SJCRH30 (cell line): ENCODE results near the gene EPS15. TPM values are rescaled to one million over a fixed set of nuclear protein-coding genes. Genes with fewer than 3 reads are reported as not detected.
"Not testable (repeated sequence)": the region's sequence is repeated elsewhere in the genome, so short reads cannot be mapped to it uniquely, and the experiment has no call there.

Experiments
- DNase-seq, 2 experiments: peaks; one replicate each; pipeline ENCODE4 v3.0.0-alpha.2; 2015 to 2020
- H3K27ac ChIP-seq: fragments of 250-450 bp; sonication (Bioruptor Pico); 2 replicates; pipeline ENCODE4 v1.5.1; 2020; ENCODE audit warnings: mild to moderate bottlenecking, moderate library complexity
- H3K27me3 ChIP-seq: fragments of 250-450 bp; sonication (Bioruptor Pico); 2 replicates; pipeline ENCODE4 v1.5.1; 2020; ENCODE audit warnings: mild to moderate bottlenecking, moderate library complexity
- H3K36me3 ChIP-seq: fragments of 250-450 bp; sonication (Bioruptor Pico); 2 replicates; pipeline ENCODE4 v1.5.1; 2020; ENCODE audit warnings: mild to moderate bottlenecking, moderate library complexity
- H3K4me1 ChIP-seq: fragments of 250-450 bp; sonication (Bioruptor Pico); 2 replicates; pipeline ENCODE4 v1.5.1; 2020; ENCODE audit warnings: mild to moderate bottlenecking, moderate library complexity
- H3K4me3 ChIP-seq: fragments of 250-450 bp; sonication (Bioruptor Pico); 2 replicates; pipeline ENCODE4 v1.5.1; 2020; ENCODE audit warnings: mild to moderate bottlenecking, moderate library complexity
- H3K9me3 ChIP-seq: fragments of 250-450 bp; sonication (Bioruptor Pico); replicated peaks from 2 replicates; pipeline ENCODE4 v1.5.1; 2020; ENCODE audit warnings: mild to moderate bottlenecking, moderate library complexity
- total RNA-seq: library from RNA; depleted of rRNA; stranded (reverse); fragments of >200 nt; shearing (Covaris generic); gene quantifications from 2 replicates; pipeline ENCODE4 v1.2.3, GENCODE V29; 2014

EPS15 gene
- total RNA-seq, 1 experiment from 2014 or later: 34.7 TPM

DNA sequence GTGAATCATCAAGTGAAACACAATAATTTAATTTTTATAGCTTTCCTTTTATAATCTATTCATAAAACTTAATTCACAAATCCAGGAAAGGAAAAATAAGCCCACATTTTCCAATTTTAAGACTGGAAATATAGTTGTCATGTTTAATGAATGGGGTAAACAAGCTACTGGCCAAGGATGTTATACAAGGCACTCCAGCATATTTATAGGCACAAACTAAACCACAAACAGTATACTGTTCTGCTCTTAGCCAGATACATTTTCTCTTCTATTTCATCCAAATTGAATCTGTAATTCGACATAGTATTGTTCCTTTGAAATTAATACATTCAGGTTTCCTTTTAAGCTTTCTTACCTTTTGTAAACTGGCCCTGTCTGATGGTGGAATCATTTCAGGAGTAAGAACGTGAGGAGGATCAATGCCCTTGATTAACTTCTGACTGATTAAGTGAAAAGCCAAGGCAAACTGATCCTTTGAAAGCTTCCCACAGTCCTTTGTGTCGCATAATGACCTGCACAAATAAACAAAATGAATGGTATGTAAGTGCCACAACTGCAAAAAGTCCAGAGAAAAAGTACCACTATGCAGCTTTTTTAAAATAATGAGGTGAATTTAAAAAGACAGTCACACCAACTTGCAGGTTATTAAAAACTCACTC is 74.4 kb downstream of the EPS15 start:
- Histone ChIP-seq H3K36me3 (peaks cover 6% of the 10 kb centered on the region), H3K4me1 (no peaks in the 10 kb centered on the region), H3K9me3 (no peaks in the 10 kb centered on the region), H3K27me3 (no peaks in the 10 kb centered on the region), H3K4me3 (no peak overlapping the region), H3K27ac (no peak overlapping the region)
- DNase-seq: no peak

DNA sequence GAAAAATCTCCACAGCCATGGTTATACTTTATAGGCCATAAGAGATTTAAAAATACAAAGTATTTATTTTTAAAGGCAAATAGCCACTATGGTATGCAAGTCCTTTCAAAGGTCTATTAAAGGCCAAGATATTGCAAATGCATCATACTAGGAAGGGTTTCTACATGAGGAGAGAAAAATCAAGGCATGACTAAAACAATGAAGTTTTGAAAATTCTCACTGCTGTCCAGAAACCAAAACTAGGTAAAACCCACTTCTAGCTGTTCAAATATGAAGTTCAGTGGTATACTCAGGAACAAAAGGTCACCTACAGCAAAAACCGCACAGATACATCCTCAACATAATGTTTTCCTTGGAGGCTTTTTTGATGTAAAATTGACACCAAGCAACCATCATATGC is 75.0 kb downstream of the EPS15 start:
- H3K36me3 ChIP-seq: peaks cover 10% of the 10 kb centered on the region
- no peak for DNase-seq
- no peaks in the 10 kb centered on the region for H3K27me3 ChIP-seq
- no peaks in the 10 kb centered on the region for H3K9me3 ChIP-seq
- H3K4me1 ChIP-seq: no peaks in the 10 kb centered on the region
- no peak overlapping the region for H3K27ac ChIP-seq
- no peak overlapping the region for H3K4me3 ChIP-seq

DNA sequence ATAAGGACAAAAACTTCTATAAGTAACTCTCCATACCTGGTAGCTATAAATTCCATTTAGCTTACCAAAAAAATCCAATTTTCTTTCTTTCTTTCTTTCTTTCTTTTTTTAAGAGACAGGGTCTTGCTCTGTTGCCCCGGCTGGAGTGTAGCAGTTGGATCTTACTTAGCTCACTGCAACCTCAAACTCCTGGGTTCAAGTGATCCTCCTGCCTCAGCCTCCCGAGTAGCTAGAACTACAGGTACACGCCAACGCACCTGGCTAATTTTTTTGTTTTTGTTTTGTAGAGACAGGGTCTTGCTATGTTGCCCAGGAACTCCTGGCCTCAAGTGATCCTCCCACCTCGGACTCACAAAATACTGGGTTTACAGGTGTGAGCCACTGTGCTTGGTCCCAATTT is 75.5 kb downstream of the EPS15 start:
- Histone ChIP-seq H3K27me3 (no peaks in the 10 kb centered on the region), H3K36me3 (peaks cover 13% of the 10 kb centered on the region), H3K9me3 (no peaks in the 10 kb centered on the region), H3K4me1 (no peaks in the 10 kb centered on the region), H3K27ac (no peak overlapping the region), H3K4me3 (no peak overlapping the region)
- no peak for DNase-seq

DNA sequence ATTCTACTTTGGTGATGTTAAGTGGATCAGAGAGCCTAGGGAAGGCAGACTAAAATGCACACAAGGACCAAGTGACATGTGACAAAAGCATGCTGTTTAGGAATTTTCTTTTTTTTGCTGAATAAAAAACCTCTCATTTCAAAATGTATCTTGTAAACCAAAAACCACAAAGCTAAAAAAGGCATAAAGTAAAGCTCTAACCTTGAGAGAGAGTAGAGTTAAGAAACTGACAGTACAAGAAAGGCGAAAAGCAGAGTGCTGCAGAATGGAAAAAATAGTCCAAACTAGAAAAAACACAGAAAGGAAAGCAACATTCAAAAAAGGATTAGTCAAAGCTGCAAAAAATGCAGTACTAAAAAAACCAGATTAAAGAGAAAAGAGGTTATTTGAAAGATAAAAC is 76.5 kb downstream of the EPS15 start:
- H3K4me1 ChIP-seq: no peaks in the 10 kb centered on the region
- H3K4me3 ChIP-seq: no peak overlapping the region
- no peak for DNase-seq
- H3K36me3 ChIP-seq: peaks cover 17% of the 10 kb centered on the region
- H3K9me3 ChIP-seq: no peaks in the 10 kb centered on the region
- no peak overlapping the region for H3K27ac ChIP-seq
- H3K27me3 ChIP-seq: no peaks in the 10 kb centered on the region

DNA sequence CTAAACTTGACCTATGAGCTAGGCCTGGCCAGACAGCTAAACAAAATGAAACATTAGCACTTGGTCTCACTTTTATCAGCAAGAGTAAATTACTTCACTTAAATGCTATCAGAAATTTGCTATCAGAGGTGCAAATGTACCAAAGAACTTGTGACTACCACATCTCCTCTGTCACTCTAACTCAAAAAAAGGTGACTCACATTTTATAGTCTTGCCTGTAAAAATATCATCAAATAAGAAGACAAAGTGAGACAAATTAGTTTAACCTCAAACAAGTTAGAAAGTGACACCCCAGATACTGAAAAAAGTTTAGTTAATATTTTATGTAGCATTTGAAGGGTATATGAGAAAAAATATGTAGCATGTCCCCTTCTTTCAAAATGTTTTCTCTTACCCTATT is 76.9 kb downstream of the EPS15 start:
- H3K4me3 ChIP-seq: no peak overlapping the region
- H3K36me3 ChIP-seq: peaks cover 17% of the 10 kb centered on the region
- H3K9me3 ChIP-seq: no peaks in the 10 kb centered on the region
- DNase-seq: no peak
- no peaks in the 10 kb centered on the region for H3K4me1 ChIP-seq
- no peak overlapping the region for H3K27ac ChIP-seq
- H3K27me3 ChIP-seq: no peaks in the 10 kb centered on the region

DNA sequence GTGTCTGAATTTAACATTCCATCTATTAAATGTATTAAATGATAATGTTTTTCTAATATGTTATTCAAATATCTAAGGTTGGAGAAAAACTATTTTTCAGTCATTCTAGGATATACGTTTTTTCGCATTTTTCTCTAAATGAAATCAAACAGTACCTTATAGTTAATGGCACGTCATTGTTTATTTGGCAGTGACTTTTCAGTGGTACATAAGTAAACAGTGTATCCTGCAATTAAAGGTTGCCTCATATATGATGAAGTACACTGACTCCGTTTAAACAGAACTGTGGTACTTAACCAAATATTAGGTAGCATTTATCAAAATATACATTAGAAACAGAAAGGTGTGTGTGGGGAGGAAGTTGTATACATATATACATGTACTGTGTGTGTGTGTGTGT is 79.2 kb downstream of the EPS15 start:
- no peak overlapping the region for H3K4me3 ChIP-seq
- H3K27me3 ChIP-seq: no peaks in the 10 kb centered on the region
- no peaks in the 10 kb centered on the region for H3K4me1 ChIP-seq
- no peaks in the 10 kb centered on the region for H3K9me3 ChIP-seq
- DNase-seq: no peak
- peaks cover 21% of the 10 kb centered on the region for H3K36me3 ChIP-seq
- no peak overlapping the region for H3K27ac ChIP-seq

DNA sequence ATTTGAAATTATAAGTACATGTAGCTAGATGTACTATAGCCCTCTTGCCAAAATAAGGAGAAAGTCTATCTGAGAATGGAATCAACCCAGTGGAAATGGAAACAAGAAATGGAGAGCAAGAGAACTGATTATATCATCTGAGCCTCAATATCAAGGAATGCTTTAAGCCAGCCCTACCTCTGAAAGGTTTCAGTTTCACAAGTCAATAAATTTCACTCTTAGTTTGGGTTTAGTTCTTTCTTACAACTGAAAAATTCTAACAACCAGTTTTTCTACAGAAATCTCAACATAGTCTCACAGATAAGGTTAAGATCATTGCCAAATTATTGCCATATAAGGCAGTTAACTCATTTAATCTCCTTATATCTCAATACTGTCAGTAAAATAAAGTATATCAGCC is 80.0 kb downstream of the EPS15 start:
- Histone ChIP-seq H3K36me3 (peaks cover 21% of the 10 kb centered on the region), H3K4me1 (no peaks in the 10 kb centered on the region), H3K4me3 (no peak overlapping the region), H3K27ac (no peak overlapping the region), H3K9me3 (no peaks in the 10 kb centered on the region), H3K27me3 (no peaks in the 10 kb centered on the region)
- no peak for DNase-seq

DNA sequence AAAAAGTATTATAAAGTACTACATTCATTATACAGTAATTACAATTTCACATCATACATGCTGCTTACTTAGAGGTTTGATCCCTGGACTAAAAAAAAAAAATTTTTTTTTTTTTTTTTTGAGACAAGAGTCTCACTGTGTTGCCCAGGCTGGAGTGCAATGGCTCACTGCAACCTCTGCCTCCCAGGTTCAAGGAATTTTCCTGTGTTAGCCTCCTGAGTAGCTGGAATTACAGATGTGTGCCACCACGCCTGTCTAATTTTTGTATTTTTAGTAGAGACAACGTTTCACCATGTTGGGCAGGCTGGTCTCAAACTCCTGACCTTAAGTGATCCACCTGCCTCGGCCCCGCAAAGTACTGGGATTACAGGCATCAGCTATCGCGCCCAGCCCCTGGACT is 81.7 kb downstream of the EPS15 start:
- not testable (repeated sequence) for H3K9me3 ChIP-seq, H3K27me3 ChIP-seq, DNase-seq, H3K27ac ChIP-seq, H3K4me1 ChIP-seq, H3K4me3 ChIP-seq
- H3K36me3 ChIP-seq: peaks cover 21% of the 10 kb centered on the region

DNA sequence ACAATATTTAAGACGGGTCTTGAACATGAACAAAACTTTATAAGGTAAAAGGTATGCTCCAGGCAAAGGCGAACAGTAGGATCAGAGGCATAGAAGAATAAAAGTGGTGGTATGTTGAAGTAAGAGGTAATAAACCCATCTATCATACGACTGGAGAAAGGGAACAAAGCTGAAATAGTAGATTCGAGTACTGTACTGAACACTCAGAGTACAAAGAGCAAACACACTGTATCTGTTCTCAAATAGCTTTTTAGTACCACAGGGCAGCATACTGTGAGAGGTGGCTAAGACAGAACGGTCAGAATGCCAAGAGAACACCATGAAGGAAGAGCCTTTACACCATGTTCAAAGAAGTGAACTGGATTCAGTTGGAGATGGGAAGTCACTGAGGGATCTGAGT is 83.2 kb downstream of the EPS15 start:
- Histone ChIP-seq H3K4me1 (no peaks in the 10 kb centered on the region), H3K4me3 (no peak overlapping the region), H3K27me3 (no peaks in the 10 kb centered on the region), H3K36me3 (peaks cover 21% of the 10 kb centered on the region), H3K27ac (no peak overlapping the region), H3K9me3 (no peaks in the 10 kb centered on the region)
- no peak for DNase-seq

DNA sequence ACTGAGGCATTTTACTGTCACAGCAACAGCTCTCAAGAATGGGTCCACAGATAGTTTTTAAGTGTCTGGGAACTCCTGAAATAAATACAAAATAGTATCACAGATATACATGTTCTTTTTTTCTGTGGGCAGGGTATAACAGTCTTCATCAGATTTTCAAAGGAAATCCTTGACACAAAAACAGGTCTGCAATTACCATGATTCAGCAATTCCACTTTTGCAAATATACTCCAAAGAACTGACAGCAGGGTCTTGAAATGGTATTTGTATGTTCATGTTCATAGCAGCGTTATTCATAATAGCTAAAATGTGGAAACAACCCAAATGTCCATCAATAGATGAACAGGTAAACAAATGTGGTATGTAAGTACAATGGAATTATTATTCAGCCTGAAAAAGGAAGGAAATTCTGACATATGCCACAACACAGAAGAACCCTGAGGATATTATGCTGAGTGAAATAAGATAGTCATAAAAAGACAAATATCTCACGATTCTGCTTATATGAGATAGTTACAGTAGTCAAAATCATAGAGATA is 85.0 kb downstream of the EPS15 start:
- Histone ChIP-seq H3K27me3 (no peaks in the 10 kb centered on the region), H3K27ac (no peak overlapping the region), H3K9me3 (no peaks in the 10 kb centered on the region), H3K36me3 (peaks cover 10% of the 10 kb centered on the region; the same call in 1 of the 2 replicates), H3K4me1 (no peaks in the 10 kb centered on the region), H3K4me3 (no peak overlapping the region)
- DNase-seq: no peak

DNA sequence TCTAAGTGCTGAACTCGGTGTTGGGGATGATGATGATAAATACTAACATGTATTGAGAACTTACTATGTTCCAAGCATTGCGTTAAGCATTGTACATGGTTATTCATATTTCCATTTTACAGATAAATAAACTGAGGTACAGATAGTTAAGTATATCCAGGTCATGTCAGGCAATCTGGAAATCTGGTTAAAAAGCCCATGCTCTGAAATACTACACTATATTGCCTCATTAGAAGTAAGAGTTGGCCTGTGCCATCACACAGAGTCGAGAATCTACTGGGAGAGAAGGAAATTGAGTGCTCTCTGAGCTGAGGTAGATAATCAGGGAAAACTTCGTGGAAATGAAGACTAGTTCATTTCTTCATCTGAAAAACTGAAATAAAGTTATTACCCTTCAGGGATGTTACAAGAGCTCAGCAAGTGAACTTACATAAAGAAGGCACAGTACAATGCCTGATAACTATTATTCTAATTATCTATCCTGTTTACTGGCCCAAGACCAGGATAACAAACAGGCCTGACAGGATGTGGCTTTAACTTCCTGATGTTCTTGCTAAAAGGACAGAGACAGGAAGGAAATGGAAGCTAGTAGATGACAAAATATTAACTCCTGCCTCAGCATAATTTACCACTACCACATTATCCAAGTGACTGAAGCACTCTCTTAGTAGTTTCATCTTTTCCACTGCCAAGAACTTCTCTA is 85.6 kb downstream of the EPS15 start:
- DNase-seq: no peak
- no peaks in the 10 kb centered on the region for H3K9me3 ChIP-seq
- no peak overlapping the region for H3K27ac ChIP-seq
- H3K4me3 ChIP-seq: no peak overlapping the region
- H3K4me1 ChIP-seq: no peaks in the 10 kb centered on the region
- no peaks in the 10 kb centered on the region for H3K27me3 ChIP-seq
- peaks cover 9% of the 10 kb centered on the region; the same call in 1 of the 2 replicates for H3K36me3 ChIP-seq

DNA sequence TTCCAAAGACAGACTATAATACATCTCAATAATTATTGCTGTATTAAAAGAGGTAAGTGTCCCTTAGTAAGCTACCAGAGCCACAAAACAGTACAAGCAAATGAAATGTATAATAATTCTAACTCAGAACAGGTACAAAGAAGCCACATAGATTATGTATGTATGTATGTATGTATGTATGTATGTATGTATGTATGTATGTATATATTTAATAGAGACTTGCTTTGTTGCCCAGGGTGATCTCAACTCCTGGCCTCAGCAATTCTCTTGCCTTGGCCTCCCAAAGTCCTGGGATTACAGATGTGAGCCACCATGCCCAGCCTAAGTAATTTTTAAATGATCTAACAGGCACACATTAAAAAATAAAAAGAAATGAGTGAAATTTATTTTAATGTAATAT is 86.9 kb downstream of the EPS15 start:
- Histone ChIP-seq H3K4me1 (no peaks in the 10 kb centered on the region), H3K27me3 (no peaks in the 10 kb centered on the region), H3K36me3 (peaks cover 13% of the 10 kb centered on the region)

DNA sequence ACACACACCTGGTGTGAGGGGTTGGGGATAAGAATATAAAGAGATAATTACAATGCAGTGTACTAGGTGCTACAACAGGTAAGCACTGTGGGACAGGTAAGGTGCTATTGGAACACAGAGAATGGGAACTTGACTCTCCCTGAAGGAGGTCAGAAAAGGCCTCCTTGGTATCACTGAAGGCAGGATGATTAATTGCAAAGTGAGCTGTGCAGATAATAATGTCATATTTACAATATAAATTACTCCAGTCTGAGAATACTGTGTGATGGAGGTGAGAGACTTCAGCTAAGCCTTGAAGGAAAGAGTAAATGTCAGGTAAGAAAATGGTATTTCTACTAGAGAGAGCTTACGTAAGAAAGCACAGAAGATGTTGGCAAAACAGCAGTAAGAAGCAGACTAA is 91.6 kb downstream of the EPS15 start:
- peaks cover 12% of the 10 kb centered on the region for H3K36me3 ChIP-seq
- H3K27ac ChIP-seq: no peak overlapping the region

More for the DNA sequence above, 86.9 kb downstream of the EPS15 start:
- H3K4me3 ChIP-seq: no peak overlapping the region
- 0 out of 2 replicates have a peak, but pooled peaks cover 2% of the 10 kb centered on the region for H3K9me3 ChIP-seq
- no peak for DNase-seq
- no peak overlapping the region for H3K27ac ChIP-seq

DNA sequence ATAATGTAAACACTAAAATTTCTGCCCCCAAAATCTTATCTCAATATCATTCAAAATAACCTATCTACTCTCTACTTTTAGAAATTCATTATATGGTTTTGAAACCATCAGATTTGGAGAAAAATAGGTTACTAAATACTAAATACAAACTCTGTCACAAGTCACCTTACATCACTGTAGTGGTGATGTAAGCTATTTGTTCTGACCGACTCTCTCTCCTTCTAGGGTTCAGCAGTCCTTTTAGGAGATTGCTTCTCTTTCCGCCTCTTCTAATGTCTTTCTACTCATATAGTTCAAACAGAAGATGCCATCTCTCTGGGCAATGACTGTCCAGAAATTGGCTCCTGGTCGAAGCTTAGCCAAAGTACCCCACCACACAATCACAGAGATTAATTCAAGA is 93.1 kb downstream of the EPS15 start:
- no peak for DNase-seq
- no peak overlapping the region for H3K27ac ChIP-seq
- H3K27me3 ChIP-seq: no peaks in the 10 kb centered on the region
- H3K4me1 ChIP-seq: no peaks in the 10 kb centered on the region
- peaks cover 12% of the 10 kb centered on the region for H3K36me3 ChIP-seq
- no peak overlapping the region for H3K4me3 ChIP-seq
- 0 out of 2 replicates have a peak, but pooled peaks cover 2% of the 10 kb centered on the region for H3K9me3 ChIP-seq

More for the DNA sequence above, 91.6 kb downstream of the EPS15 start:
- no peak overlapping the region for H3K4me3 ChIP-seq
- no peaks in the 10 kb centered on the region for H3K4me1 ChIP-seq
- H3K9me3 ChIP-seq: 0 out of 2 replicates have a peak, but pooled peaks cover 2% of the 10 kb centered on the region
- DNase-seq: no peak
- no peaks in the 10 kb centered on the region for H3K27me3 ChIP-seq

DNA sequence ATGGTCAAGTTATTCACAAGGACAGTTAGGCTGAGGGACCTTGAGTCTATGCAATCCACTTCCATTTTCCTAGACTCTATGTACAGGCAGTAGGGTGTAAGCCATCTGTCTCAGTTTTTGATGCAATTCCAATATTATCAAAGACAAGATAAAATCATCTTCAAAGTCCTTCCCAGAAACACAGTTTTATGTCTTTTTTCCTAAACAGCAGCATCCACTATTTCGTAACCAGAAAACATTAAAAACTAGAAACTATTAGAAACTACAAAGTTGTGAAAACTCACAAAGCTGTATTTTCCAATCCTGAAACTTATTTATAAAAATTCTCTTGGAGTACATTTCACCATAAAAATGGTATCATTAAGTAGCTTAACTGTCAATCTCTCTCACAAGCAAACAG is 93.8 kb downstream of the EPS15 start:
- Histone ChIP-seq H3K4me3 (no peak overlapping the region), H3K4me1 (no peaks in the 10 kb centered on the region), H3K9me3 (0 out of 2 replicates have a peak, but pooled peaks cover 2% of the 10 kb centered on the region), H3K36me3 (peaks cover 12% of the 10 kb centered on the region), H3K27me3 (no peaks in the 10 kb centered on the region), H3K27ac (no peak overlapping the region)
- no peak for DNase-seq
